Hematopoietic multipotent progenitor cell treated with erythropoietin and hydrocortisone succinate and interleukin-3 and kit ligand, for 17 days (in vitro differentiated cells): Measurements from ENCODE around the gene SNX10.
"Not testable (repeated sequence)": the region's sequence is repeated elsewhere in the genome, so short reads cannot be mapped to it uniquely, and the experiment has no call there.

ENCODE experiments used
- DNase-seq: peaks from one replicate; pipeline ENCODE4 v3.0.0-alpha.2; 2015; ENCODE audit warnings: low spot score

The SNX10 gene

GRCh38 chr7:26291699-26292538 lies at the start of gene SNX10:
Gene SNX10 (plus strand): TSS chr7:26291862. CDS start chr7:26346443, 54,581 bp downstream.
- DNase-seq: no peak

- no peak for DNase-seq
Observed at GRCh38 chr7:26245150-26245549, 46.5 kb upstream of the SNX10 start.

GRCh38 chr7:26250239-26250638 lies 41.4 kb upstream of the SNX10 start:
- no peak for DNase-seq

GRCh38 chr7:26261866-26262265 lies 29.8 kb upstream of the SNX10 start:
- not testable (repeated sequence) for DNase-seq

GRCh38 chr7:26265065-26265464 lies 26.6 kb upstream of the SNX10 start:
- no peak for DNase-seq

GRCh38 chr7:26265499-26266075 lies 26.1 kb upstream of the SNX10 start:
- DNase-seq: no peak

GRCh38 chr7:26267601-26268166 lies 24.0 kb upstream of the SNX10 start:
- no peak for DNase-seq

- no peak for DNase-seq
Observed at GRCh38 chr7:26275213-26275612, 16.4 kb upstream of the SNX10 start.

- no peak for DNase-seq
Observed at GRCh38 chr7:26278770-26279169, 12.9 kb upstream of the SNX10 start.

- no peak for DNase-seq
Observed at GRCh38 chr7:26279405-26279804, 12.3 kb upstream of the SNX10 start.

- no peak for DNase-seq
Observed at GRCh38 chr7:26280097-26280496, 11.6 kb upstream of the SNX10 start.

- DNase-seq: no peak
Observed at GRCh38 chr7:26280723-26281122, 10.9 kb upstream of the SNX10 start.

- no peak for DNase-seq
Observed at GRCh38 chr7:26284477-26284876, 7.2 kb upstream of the SNX10 start.

GRCh38 chr7:26284995-26285632 lies 6.5 kb upstream of the SNX10 start:
- no peak for DNase-seq

GRCh38 chr7:26286157-26286556 lies 5.5 kb upstream of the SNX10 start:
- no peak for DNase-seq

- not testable (repeated sequence) for DNase-seq
Observed at GRCh38 chr7:26288126-26288525, 3.5 kb upstream of the SNX10 start.

- no peak for DNase-seq
Observed at GRCh38 chr7:26291251-26291650, 411 bp upstream of the SNX10 start.

- DNase-seq: no peak
Observed at GRCh38 chr7:26292768-26293560, 1.3 kb downstream of the SNX10 start.

- DNase-seq: no peak
Observed at GRCh38 chr7:26293569-26294308, 2.1 kb downstream of the SNX10 start.

- no peak for DNase-seq
Observed at GRCh38 chr7:26295015-26295414, 3.4 kb downstream of the SNX10 start.

GRCh38 chr7:26295586-26295985 lies 3.9 kb downstream of the SNX10 start:
- DNase-seq: no peak
